Measurements from ENCODE around the gene STX4.
"Not testable (repeated sequence)": the region's sequence is repeated elsewhere in the genome, so short reads cannot be mapped to it uniquely, and the experiment has no call there.

Gene STX4

DNA sequence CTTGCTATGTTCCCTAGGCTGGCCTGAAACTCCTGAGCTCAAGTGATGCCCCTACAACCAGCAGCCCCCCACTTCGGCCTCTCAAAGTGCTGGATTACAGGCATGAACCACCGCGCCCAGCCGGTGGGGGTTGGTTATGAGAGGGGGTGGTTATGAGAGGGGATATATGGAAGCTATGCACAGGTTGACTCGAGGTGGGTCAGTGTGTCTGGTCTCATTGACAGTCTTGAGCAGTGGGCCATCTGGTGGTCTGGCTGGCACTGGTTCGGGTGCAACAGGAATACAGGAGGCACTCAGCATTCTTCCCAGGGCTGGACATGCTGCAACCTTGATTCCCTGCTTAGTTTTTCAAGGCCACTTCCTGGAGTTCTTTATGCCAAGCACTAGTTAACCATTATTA is 17.3 kb upstream of the STX4 start:
- TF ChIP-seq, protein P1, sequence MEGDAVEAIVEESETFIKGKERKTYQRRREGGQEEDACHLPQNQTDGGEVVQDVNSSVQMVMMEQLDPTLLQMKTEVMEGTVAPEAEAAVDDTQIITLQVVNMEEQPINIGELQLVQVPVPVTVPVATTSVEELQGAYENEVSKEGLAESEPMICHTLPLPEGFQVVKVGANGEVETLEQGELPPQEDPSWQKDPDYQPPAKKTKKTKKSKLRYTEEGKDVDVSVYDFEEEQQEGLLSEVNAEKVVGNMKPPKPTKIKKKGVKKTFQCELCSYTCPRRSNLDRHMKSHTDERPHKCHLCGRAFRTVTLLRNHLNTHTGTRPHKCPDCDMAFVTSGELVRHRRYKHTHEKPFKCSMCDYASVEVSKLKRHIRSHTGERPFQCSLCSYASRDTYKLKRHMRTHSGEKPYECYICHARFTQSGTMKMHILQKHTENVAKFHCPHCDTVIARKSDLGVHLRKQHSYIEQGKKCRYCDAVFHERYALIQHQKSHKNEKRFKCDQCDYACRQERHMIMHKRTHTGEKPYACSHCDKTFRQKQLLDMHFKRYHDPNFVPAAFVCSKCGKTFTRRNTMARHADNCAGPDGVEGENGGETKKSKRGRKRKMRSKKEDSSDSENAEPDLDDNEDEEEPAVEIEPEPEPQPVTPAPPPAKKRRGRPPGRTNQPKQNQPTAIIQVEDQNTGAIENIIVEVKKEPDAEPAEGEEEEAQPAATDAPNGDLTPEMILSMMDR (IDR thresholded peaks at IDR 0.05; ENCODE audit: low read depth, low read length), result no peak

DNA sequence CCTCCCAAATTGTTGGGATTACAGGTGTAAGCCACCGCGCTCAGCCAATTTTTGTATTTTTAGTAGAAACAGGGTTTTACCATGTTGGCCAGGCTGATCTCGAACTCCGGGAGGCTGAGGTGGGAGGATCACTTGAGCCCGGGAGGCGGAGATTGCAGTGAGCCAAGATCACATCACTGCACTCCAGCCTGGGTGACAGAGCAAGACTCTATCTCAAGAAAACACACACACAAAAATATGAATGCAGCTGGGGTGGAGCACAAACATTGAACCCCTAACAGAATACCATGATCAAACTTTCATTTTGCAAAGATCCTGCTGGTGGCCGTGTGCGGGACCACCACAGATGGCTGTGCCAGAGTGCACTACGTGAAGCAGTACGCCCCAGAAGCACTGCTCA is 15.6 kb upstream of the STX4 start:
- H3K4me3 ChIP-seq (ENCODE audit: low read depth, low read length), result not testable (repeated sequence)

More for the DNA sequence above, 17.3 kb upstream of the STX4 start:
- no peak overlapping the region for H3K4me3 ChIP-seq (ENCODE audit: low read depth, low read length)

GRCh38 chr16:31020536-31020935 is 12.8 kb upstream of the STX4 start:
- TF ChIP-seq, protein P1 (IDR thresholded peaks at IDR 0.05; ENCODE audit: low read depth, low read length), result no peak
- H3K4me3 ChIP-seq (ENCODE audit: low read depth, low read length), result no peak overlapping the region

DNA sequence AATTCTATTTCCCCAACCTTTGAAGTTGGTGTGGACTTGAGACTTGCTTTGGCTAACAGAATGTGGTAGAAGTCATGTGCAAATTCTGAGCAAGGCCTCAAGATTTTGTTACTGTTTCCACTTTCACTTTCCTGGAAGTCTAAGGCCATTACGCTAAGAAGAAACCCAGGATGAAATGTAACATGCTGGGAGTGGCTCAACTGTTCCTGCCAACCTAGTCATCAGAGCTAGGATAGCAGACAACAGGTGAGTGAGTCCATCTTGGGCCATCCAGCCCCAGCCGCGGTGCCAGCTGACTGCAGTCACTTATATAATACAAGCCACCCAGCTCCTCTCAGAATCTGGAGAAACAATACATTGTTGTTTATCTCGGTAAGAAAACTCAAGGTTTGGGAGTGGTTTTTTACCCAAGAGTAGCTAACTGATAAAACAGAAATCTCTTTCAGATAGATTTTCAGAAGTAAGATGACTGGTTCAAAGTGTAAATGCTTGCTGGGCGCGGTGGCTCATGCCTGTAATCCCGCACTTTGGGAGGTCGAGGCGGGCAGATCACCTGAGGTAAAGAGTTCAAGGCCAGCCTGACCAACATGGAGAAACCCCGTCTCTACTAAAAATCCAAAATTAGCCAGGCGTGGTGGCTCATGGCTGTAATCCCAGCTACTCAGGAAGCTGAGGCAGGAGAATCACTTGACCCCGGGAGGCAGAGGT is 10.7 kb upstream of the STX4 start:
- no peak overlapping the region for H3K4me3 ChIP-seq (ENCODE audit: low read depth, low read length)
- TF ChIP-seq, protein P1 (IDR thresholded peaks at IDR 0.05; ENCODE audit: low read depth, low read length), result no peak

GRCh38 chr16:31023252-31023602 is 10.1 kb upstream of the STX4 start:
- TF ChIP-seq, protein P1 (IDR thresholded peaks at IDR 0.05; ENCODE audit: low read depth, low read length), result no peak
- no peak overlapping the region for H3K4me3 ChIP-seq (ENCODE audit: low read depth, low read length)

GRCh38 chr16:31023627-31024226 is 9.6 kb upstream of the STX4 start:
- TF ChIP-seq, protein P1 (IDR thresholded peaks at IDR 0.05; ENCODE audit: low read depth, low read length), result no peak
- no peak overlapping the region for H3K4me3 ChIP-seq (ENCODE audit: low read depth, low read length)

GRCh38 chr16:31025339-31025738 is 8.0 kb upstream of the STX4 start:
- H3K4me3 ChIP-seq (ENCODE audit: low read depth, low read length), result no peak overlapping the region
- TF ChIP-seq, protein P1 (IDR thresholded peaks at IDR 0.05; ENCODE audit: low read depth, low read length), result no peak

DNA sequence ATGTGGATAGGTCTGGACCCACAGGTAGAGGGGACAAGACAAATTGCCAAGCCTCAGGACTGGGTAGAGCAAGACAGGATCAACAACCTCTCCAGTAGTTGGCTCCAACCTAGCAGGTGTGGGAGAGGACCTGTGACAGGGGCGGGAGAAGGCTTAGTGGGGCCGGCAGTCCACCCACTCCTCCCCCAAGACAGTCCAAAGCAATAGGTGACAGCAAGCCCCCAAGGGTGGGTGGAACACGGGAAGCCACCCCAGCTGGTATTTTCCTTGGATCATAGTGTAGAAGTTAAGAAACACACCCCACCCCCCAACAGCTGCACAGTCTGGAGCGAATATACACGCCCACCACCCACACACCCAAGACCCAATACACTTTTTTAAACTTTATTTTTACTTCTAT is 4.1 kb upstream of the STX4 start:
- no peak overlapping the region for H3K4me3 ChIP-seq (ENCODE audit: low read depth, low read length)
- TF ChIP-seq, protein P1 (IDR thresholded peaks at IDR 0.05; ENCODE audit: low read depth, low read length), result no peak
